Measurements from ENCODE around the gene COLQ.

The COLQ gene

GRCh38 chr3:15511156-15511555, 10.3 kb downstream of the COLQ start:
- no peak for DNase-seq
- TF ChIP-seq GATA1 (IDR thresholded peaks at IDR 0.05; ENCODE audit: low read depth, low read length): no peak
- TF ChIP-seq POLR2A (IDR thresholded peaks at IDR 0.05; ENCODE audit: low read length): no peak

- TF ChIP-seq POLR2A (IDR thresholded peaks at IDR 0.05; ENCODE audit: low read length) (no peak), GATA1 (IDR thresholded peaks at IDR 0.05; ENCODE audit: low read depth, low read length) (no peak)
- no peak for DNase-seq
Measured at GRCh38 chr3:15510493-15510892, 11.0 kb downstream of the COLQ start.

- no peak for DNase-seq
- TF ChIP-seq POLR2A (IDR thresholded peaks at IDR 0.05; ENCODE audit: low read length): no peak
- no peak for TF ChIP-seq GATA1 (IDR thresholded peaks at IDR 0.05; ENCODE audit: low read depth, low read length)
Measured at GRCh38 chr3:15506571-15506970, 14.9 kb downstream of the COLQ start.

GRCh38 chr3:15505479-15506165, 15.9 kb downstream of the COLQ start:
- no peak for DNase-seq
- TF ChIP-seq POLR2A (IDR thresholded peaks at IDR 0.05; ENCODE audit: low read length) (no peak), GATA1 (IDR thresholded peaks at IDR 0.05; ENCODE audit: low read depth, low read length) (no peak)

GRCh38 chr3:15502616-15503015, 18.9 kb downstream of the COLQ start:
- DNase-seq: no peak
- TF ChIP-seq GATA1 (IDR thresholded peaks at IDR 0.05; ENCODE audit: low read depth, low read length) (no peak), POLR2A (IDR thresholded peaks at IDR 0.05; ENCODE audit: low read length) (no peak)

- DNase-seq: no peak
- no peak for TF ChIP-seq POLR2A (IDR thresholded peaks at IDR 0.05; ENCODE audit: low read length)
- no peak for TF ChIP-seq GATA1 (IDR thresholded peaks at IDR 0.05; ENCODE audit: low read depth, low read length)
Measured at GRCh38 chr3:15501126-15501525, 20.4 kb downstream of the COLQ start.

GRCh38 chr3:15500107-15500724, 21.3 kb downstream of the COLQ start:
- DNase-seq: no peak
- no peak for TF ChIP-seq POLR2A (IDR thresholded peaks at IDR 0.05; ENCODE audit: low read length)
- TF ChIP-seq GATA1 (IDR thresholded peaks at IDR 0.05; ENCODE audit: low read depth, low read length): no peak

GRCh38 chr3:15499536-15499935, 22.0 kb downstream of the COLQ start:
- TF ChIP-seq GATA1 (IDR thresholded peaks at IDR 0.05; ENCODE audit: low read depth, low read length) (no peak), POLR2A (IDR thresholded peaks at IDR 0.05; ENCODE audit: low read length) (no peak)
- DNase-seq: no peak

GRCh38 chr3:15498431-15499214, 22.9 kb downstream of the COLQ start:
- TF ChIP-seq GATA1 (IDR thresholded peaks at IDR 0.05; ENCODE audit: low read depth, low read length) (no peak), POLR2A (IDR thresholded peaks at IDR 0.05; ENCODE audit: low read length) (no peak)

GRCh38 chr3:15497964-15498363, 23.5 kb downstream of the COLQ start:
- no peak for DNase-seq
- TF ChIP-seq POLR2A (IDR thresholded peaks at IDR 0.05; ENCODE audit: low read length): no peak
- no peak for TF ChIP-seq GATA1 (IDR thresholded peaks at IDR 0.05; ENCODE audit: low read depth, low read length)

More at GRCh38 chr3:15498431-15499214, 22.9 kb downstream of the COLQ start:
- no peak for DNase-seq

- TF ChIP-seq POLR2A (IDR thresholded peaks at IDR 0.05; ENCODE audit: low read length): no peak
- DNase-seq: no peak
Measured at GRCh38 chr3:15496341-15496664, 25.2 kb downstream of the COLQ start.

GRCh38 chr3:15495461-15496340, 25.8 kb downstream of the COLQ start:
- TF ChIP-seq GATA1 (IDR thresholded peaks at IDR 0.05; ENCODE audit: low read depth, low read length) (no peak), POLR2A (IDR thresholded peaks at IDR 0.05; ENCODE audit: low read length) (no peak)
- no peak for DNase-seq

GRCh38 chr3:15493436-15493835, 28.1 kb downstream of the COLQ start:
- TF ChIP-seq POLR2A (IDR thresholded peaks at IDR 0.05; ENCODE audit: low read length) (no peak), GATA1 (IDR thresholded peaks at IDR 0.05; ENCODE audit: low read depth, low read length) (no peak)

More at GRCh38 chr3:15493436-15493835, 28.1 kb downstream of the COLQ start:
- DNase-seq: no peak
